Sigmoid colon (tissue), 7 donors: ENCODE results near the gene MLPH. TPM values are rescaled to one million over a fixed set of nuclear protein-coding genes. Genes with fewer than 3 reads are reported as not detected.
A peak's percentile ranks its signal among the peaks of the same experiment; 100 is the strongest.

Source experiments
- DNase-seq: peaks from one replicate; pipeline ENCODE4 v3.0.0-alpha.2; 2019
- H3K27ac ChIP-seq, 4 donors: fragments of 200-600 bp; sonication (generic); one replicate each; pipeline ENCODE4 v1.5.1; 2016 to 2019; ENCODE audit warnings: mild to moderate bottlenecking in 1 of 4
- H3K27me3 ChIP-seq, 3 donors: fragments of 200-600 bp; sonication (generic); one replicate each; pipeline ENCODE4 v1.5.1; 2019; ENCODE audit warnings: mild to moderate bottlenecking in 1 of 3
- H3K36me3 ChIP-seq, 4 donors: fragments of 200-600 bp; sonication (generic); one replicate each; pipeline ENCODE4 v1.5.1; 2016 to 2019
- H3K4me1 ChIP-seq, 4 donors: fragments of 200-600 bp; sonication (generic); one replicate each; pipeline ENCODE4 v1.5.1; 2017 to 2019
- H3K4me3 ChIP-seq, 4 donors: fragments of 200-600 bp; sonication (generic); one replicate each; pipeline ENCODE4 v1.5.1; 2017 to 2019; ENCODE audit warnings: mild to moderate bottlenecking in 2 of 4, moderate library complexity in 1 of 4
- H3K9me3 ChIP-seq, 4 donors: fragments of 200-600 bp in 3 of 4; sonication (generic) in 3 of 4; one replicate each; pipeline versions ENCODE4 v1.5.1 to v1.6.1; 2013 to 2019
- CTCF ChIP-seq, 4 experiments: fragments of 450-650 bp in 3 of 4; fragments of 200-600 bp in 1 of 4; IDR thresholded peaks; one replicate each; pipeline ENCODE4 v1.5.1; 2016 to 2019; ENCODE audit warnings: antibody characterized with exemption in 4 of 4, mild to moderate bottlenecking in 3 of 4, moderate library complexity in 2 of 4
- EP300 ChIP-seq, 4 donors: sonication (generic); formaldehyde crosslinking; IDR thresholded peaks; one replicate each; pipeline ENCODE4 v1.6.1; 2017; ENCODE audit warnings: antibody characterized with exemption in 4 of 4
- POLR2A ChIP-seq, 2 donors: fragments of 450-650 bp; IDR thresholded peaks; one replicate each; pipeline ENCODE4 v1.6.1; 2016; ENCODE audit warnings: antibody characterized with exemption in 2 of 2, mild to moderate bottlenecking in 2 of 2, moderate library complexity in 2 of 2
- POLR2AphosphoS5 ChIP-seq, 4 donors: sonication (generic); formaldehyde crosslinking; IDR thresholded peaks; one replicate each; pipeline ENCODE4 v1.6.1; 2017; ENCODE audit warnings: antibody characterized with exemption in 4 of 4
- WGBS, 2 donors: extraction: QIAGEN DNeasy Blood & Tissue Kit; methylation state at CpG; one replicate each; pipeline ENCODE4 v1.1.7; 2013; 5-methylcytosine and 5-hydroxymethylcytosine counted together
- intact Hi-C: fragments of 100-400 bp; cut with DNase I; formaldehyde crosslinking; loops from one replicate; pipeline ENCODE4 v1.15.1; 2023
- polyA plus RNA-seq, 3 donors: library from polyadenylated mRNA; stranded (reverse); fragments of 200-250 nt; gene quantifications; one replicate each; pipeline ENCODE4 v1.2.3, GENCODE V29; 2013
- total RNA-seq, 4 donors: library from RNA; depleted of rRNA; stranded (reverse); fragments of >200 nt; gene quantifications; one replicate each; pipeline ENCODE4 v1.1.0, GENCODE V29; 2016
- donor health status: healthy with polysubstance abuse.
- donor health status: Bipolar disorder and iron deficiency.
- donor health status: healthy.

Gene MLPH
- total and polyA plus RNA-seq, 7 donors = 1.8 to 79.3 (median 21.9) TPM

GRCh38 chr2:237452861-237453260 is 34.2 kb upstream of the MLPH start:
- 88 to 94% methylated on average over 3 of the region's 3 CpGs for WGBS, 2 donors
- TF ChIP-seq CTCF (IDR thresholded peaks at IDR 0.05) (no peak), POLR2A (IDR thresholded peaks at IDR 0.05) (no peak), EP300 (IDR thresholded peaks at IDR 0.05) (no peak), POLR2AphosphoS5 (IDR thresholded peaks at IDR 0.05) (no peak)
- Histone ChIP-seq H3K27ac (peak overlapping the region in 1 of 4 donors; percentile 46), H3K4me3 (no peak overlapping the region), H3K9me3 (no peaks in the 10 kb centered on the region), H3K27me3 (no peaks in the 10 kb centered on the region), H3K36me3 (no peaks in the 10 kb centered on the region), H3K4me1 (peaks cover 0 to 37% (median 14%) of the 10 kb centered on the region in 4 donors)
- DNase-seq = no peak
- intact Hi-C loops = no loop called here

GRCh38 chr2:237453671-237454070 is 33.4 kb upstream of the MLPH start:
- Histone ChIP-seq H3K9me3 (no peaks in the 10 kb centered on the region), H3K4me1 (peaks cover 0 to 37% (median 14%) of the 10 kb centered on the region in 4 donors), H3K27me3 (no peaks in the 10 kb centered on the region), H3K4me3 (no peak overlapping the region), H3K27ac (no peak overlapping the region), H3K36me3 (no peaks in the 10 kb centered on the region)
- intact Hi-C loops = no loop called here
- WGBS, 2 donors = 67 to 83% methylated on average over 3 of the region's 3 CpGs
- DNase-seq = no peak
- TF ChIP-seq CTCF (IDR thresholded peaks at IDR 0.05) (no peak), POLR2A (IDR thresholded peaks at IDR 0.05) (no peak), EP300 (IDR thresholded peaks at IDR 0.05) (no peak), POLR2AphosphoS5 (IDR thresholded peaks at IDR 0.05) (no peak)

GRCh38 chr2:237455764-237456163 is 31.3 kb upstream of the MLPH start:
- Histone ChIP-seq H3K36me3 (no peaks in the 10 kb centered on the region), H3K27me3 (no peaks in the 10 kb centered on the region), H3K4me1 (peaks cover 0 to 26% (median 11%) of the 10 kb centered on the region in 4 donors), H3K9me3 (no peaks in the 10 kb centered on the region), H3K4me3 (no peak overlapping the region), H3K27ac (peak overlapping the region in 1 of 4 donors; percentile 23)
- TF ChIP-seq CTCF (IDR thresholded peaks at IDR 0.05) = no peak
- WGBS, 2 donors = 67 to 80% methylated on average over 5 of the region's 5 CpGs
- intact Hi-C loops = no loop called here
- no peak for DNase-seq

GRCh38 chr2:237456200-237456843 is 30.7 kb upstream of the MLPH start:
- WGBS, 2 donors = 55 to 75% methylated on average over 11 of the region's 11 CpGs
- Histone ChIP-seq H3K9me3 (no peaks in the 10 kb centered on the region), H3K27me3 (no peaks in the 10 kb centered on the region), H3K4me1 (peaks cover 0 to 20% (median 8%) of the 10 kb centered on the region in 4 donors), H3K4me3 (no peak overlapping the region), H3K36me3 (no peaks in the 10 kb centered on the region), H3K27ac (peak overlapping the region in 2 of 4 donors; percentile 23 to 32)
- intact Hi-C loops = no loop called here
- TF ChIP-seq CTCF (IDR thresholded peaks at IDR 0.05) = no peak
- peak in 2 of 4 donors; percentile 11 to 58 for TF ChIP-seq POLR2AphosphoS5 (IDR thresholded peaks at IDR 0.05)
- peak; percentile 93 for DNase-seq

GRCh38 chr2:237457388-237457941 is 29.6 kb upstream of the MLPH start:
- Histone ChIP-seq H3K4me1 (peaks cover 0 to 10% (median 5%) of the 10 kb centered on the region in 4 donors), H3K27ac (no peak overlapping the region), H3K4me3 (no peak overlapping the region), H3K27me3 (no peaks in the 10 kb centered on the region), H3K9me3 (no peaks in the 10 kb centered on the region), H3K36me3 (no peaks in the 10 kb centered on the region)
- WGBS, 2 donors = 89 to 94% methylated on average over 2 of the region's 2 CpGs
- no peak for DNase-seq
- TF ChIP-seq POLR2A (IDR thresholded peaks at IDR 0.05) (no peak), POLR2AphosphoS5 (IDR thresholded peaks at IDR 0.05) (no peak), EP300 (IDR thresholded peaks at IDR 0.05) (no peak), CTCF (IDR thresholded peaks at IDR 0.05) (no peak)
- intact Hi-C loops = no loop called here
